Measurements from ENCODE around the gene ERVK3-1. TPM values are rescaled to one million over a fixed set of nuclear protein-coding genes. Genes with fewer than 3 reads are reported as not detected.
"Not testable (repeated sequence)": the region's sequence is repeated elsewhere in the genome, so short reads cannot be mapped to it uniquely, and the experiment has no call there.

ERVK3-1 gene
- total RNA-seq, 1 donor from 2014 or later = 18.6 TPM

GRCh38 chr19:58346961-58347929 is 42.1 kb downstream of the ERVK3-1 start:
- ATAC-seq = peak; percentile 81

GRCh38 chr19:58348080-58348479 is 42.9 kb downstream of the ERVK3-1 start:
- not testable (repeated sequence) for ATAC-seq

- ATAC-seq = no peak
Measured at GRCh38 chr19:58349590-58349989, 44.4 kb downstream of the ERVK3-1 start.

GRCh38 chr19:58350001-58350861 is 45.1 kb downstream of the ERVK3-1 start:
- ATAC-seq = no peak

- no peak for ATAC-seq
Measured at GRCh38 chr19:58350871-58351557, 45.8 kb downstream of the ERVK3-1 start.

DNA sequence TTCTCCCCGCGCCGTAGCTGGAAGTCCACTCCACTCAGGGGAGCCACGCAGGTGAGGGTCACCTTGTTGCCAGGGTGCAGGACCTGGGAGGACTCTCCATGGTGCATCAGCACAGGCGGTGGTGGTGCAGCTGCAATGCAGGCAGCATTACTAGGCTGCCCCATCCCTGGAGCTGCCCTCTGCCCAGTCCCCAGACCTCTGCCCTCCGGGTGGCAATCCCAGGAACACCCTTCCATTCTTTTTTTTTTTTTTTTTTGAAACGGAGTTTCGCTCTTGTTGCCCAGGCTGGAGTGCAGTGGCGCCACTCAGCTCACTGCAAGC is 46.3 kb downstream of the ERVK3-1 start:
- no peak for ATAC-seq

DNA sequence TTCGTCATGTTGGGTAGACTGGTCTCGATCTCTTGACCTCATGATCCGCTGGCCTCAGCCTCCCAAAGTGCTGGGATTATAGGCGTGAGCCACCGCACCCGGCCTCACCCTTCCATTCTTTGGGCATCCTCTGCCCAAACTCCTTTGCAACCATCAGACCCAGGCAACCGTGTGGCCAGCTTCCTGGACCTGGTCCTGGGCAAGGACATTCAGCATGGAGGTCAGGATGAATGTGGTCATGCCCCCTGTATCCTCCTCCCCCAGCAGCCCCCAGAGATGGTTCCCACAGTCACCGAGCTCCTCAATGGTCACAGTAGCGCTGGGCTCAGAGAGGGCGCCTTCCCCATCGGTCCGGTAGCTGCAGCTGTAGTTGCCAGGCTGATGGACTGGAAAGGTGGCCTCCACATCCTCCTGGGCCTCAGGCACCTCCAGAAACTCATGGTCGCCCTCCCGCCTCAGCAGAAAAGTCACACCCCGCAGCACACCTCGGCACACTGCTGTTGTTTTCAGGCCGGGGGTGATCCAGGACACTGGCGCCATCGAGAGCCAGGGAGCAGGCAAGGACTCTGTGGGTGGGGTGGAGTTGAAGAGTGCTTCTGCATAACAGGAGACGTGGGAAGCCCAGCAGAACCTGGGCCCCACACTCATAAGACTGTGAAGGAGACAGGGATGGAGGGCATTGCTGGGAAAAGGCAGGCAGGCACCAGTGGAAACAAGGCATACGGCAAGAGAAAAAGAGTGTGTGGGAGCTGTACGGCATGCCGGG is 47.0 kb downstream of the ERVK3-1 start:
- ATAC-seq = no peak

GRCh38 chr19:58352760-58353671 is 47.8 kb downstream of the ERVK3-1 start, which contains the start of gene A1BG:
Gene A1BG (minus strand): TSS chr19:58353492. CDS start chr19:58353437, 55 bp downstream.
- no peak for ATAC-seq

DNA sequence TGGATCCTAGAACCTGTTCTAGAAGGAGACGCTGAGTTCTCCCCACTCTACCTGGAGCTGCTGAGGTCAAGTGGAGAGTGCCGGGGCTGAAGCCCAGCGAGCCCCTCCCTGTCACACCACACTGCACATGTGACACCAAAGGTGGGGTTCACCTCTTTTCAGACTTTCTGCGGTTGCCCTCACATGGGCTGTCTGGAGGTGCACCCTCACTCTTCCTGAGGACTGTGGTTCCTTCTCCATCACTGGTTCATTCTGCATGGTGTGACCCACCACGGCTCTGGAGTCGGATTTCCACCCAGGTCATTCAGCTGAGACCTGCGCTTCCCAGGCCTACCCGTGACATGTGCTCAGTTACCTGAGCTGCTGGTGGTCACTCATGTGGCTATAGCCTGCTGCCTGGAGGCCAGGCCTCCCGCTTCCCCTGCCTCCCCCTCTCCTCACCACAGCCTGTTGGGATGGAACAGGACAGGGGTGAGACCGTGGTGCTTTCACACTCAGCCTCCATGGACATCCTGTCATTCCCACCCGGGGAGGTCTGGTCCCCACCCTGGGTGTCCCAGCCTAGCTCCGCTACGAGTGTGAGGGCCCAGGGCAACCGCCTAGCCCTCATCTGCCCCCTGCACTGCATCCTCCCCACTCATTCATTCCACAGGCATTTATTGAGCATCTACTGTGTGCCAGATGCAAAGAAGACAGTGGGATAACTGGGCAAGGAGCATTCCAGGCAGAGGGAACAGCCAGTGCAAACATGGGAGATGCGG is 48.7 kb downstream of the ERVK3-1 start:
- ATAC-seq = no peak

DNA sequence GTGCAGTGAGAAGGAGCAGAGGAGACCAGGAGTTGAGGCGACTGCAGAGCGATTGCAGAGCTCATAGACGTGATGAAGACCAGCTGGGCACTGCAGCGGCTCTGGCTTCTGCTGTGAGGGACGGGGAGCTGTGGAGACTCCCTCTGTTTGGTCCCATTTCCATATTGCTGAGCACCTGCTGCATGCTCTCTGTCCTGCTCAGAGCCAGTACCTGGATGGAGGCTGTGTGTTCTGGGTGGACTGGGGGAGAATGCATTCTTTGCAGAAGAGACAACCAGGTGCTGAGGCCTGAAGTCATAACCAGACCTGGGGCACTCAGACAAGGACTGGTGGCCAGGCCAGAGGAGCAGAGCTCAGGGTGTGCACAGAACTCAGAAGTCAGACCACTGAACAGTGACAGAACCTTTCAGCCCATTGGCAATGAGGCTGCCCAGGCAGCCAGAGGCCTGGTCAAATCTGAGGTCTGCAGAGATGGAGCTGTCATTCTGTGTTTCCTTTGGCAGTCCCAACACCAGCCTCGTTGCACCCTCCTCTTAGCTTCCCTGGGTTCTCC is 49.4 kb downstream of the ERVK3-1 start:
- ATAC-seq = no peak

DNA sequence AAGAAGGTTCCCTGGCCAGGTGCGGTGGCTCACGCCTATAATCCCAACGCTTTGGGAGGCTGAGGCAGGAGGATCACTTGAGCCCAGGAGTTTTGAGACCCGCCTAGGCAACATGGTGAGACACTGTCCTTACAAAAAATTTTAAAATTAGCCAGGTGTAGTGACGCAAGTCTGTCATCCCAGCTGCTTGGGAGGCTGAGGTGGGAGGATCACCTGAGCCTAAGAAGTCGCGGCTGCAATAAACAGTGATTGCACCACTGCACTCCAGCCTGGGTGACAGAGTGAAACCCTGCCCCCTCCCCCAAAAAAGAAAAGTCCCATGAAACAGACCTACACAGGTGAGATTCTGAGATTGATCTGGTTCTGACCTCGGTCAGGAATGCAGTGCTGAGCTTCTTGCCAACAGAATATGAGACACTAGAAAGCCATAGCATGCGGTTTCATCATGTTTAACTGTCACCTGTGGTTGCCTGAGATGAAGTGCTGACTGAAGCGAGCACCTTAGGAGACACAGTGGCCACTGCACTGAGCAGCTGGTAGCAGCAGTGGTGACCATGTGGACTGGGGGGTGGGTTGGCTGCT is 50.1 kb downstream of the ERVK3-1 start:
- no peak for ATAC-seq

GRCh38 chr19:58355908-58356765 is 51.0 kb downstream of the ERVK3-1 start:
- peak; percentile 5 for ATAC-seq

- peak; percentile 4 for ATAC-seq
Measured at GRCh38 chr19:58356766-58357480, 51.7 kb downstream of the ERVK3-1 start.

- ATAC-seq = no peak
Measured at GRCh38 chr19:58357481-58358145, 52.4 kb downstream of the ERVK3-1 start.

GRCh38 chr19:58361900-58362271 is 56.7 kb downstream of the ERVK3-1 start:
- ATAC-seq = peak; percentile 14

DNA sequence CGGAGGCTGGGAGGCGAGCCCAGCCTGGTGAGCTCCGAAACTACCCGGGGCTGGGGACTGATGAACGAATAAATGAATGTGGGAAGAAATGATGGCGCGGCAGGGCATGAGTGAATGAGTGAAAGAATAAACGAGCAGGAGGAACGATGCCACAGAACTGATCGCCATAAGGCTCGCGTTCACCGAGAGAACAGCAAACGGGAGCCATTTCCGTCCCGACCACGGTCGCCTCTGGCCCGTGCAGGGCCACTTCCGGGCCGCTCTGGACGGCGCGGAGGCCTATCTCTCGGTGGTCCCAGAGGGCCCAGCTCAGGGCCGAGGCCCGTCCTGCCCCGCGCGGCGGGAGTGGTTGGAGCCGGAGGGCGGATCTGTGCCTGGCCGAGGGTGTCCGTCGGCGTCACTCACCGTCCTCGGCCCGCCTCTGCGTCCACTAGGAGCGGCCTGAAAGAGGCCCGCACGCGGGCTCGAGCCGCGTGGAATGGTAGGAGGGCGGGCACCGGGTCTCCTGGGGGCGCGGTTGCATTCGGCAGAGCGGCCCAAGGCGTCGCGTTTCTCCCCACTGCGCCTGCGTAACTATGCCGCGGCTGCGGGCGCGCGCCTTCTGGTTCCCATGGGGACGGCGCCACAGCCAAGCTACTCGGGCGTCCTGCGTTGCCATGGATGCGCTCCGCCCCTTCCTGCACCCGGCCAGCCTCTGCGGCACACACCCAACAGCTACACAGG is 57.3 kb downstream of the ERVK3-1 start, which contains the start of gene ZNF497:
ZNF497 (minus strand) TSS at position 480 of the 723 bp plus-strand sequence. CDS start 5,116 bp downstream, outside the sequence.
- ATAC-seq = peak; percentile 96

Data from esophagus mucosa (tissue), 1 donor.